ENCODE data around the gene PTPN3. TPM values are rescaled to one million over a fixed set of nuclear protein-coding genes. Genes with fewer than 3 reads are reported as not detected.

The PTPN3 gene
- total RNA-seq, 1 donor from 2014 or later, result 6.8 TPM

- Mint-ChIP-seq H3K27me3 (ENCODE audit: low read depth) (no peaks in the 10 kb centered on the region), H3K36me3 (peaks cover 6% of the 10 kb centered on the region), H3K4me3 (no peak overlapping the region), H3K9me3 (no peaks in the 10 kb centered on the region), H3K4me1 (no peaks in the 10 kb centered on the region), H3K27ac (no peak overlapping the region)
- no peak for DNase-seq (ENCODE audit: low spot score in 2 of 2, unreplicated experiment in 2 of 2)
- TF ChIP-seq, protein P1, sequence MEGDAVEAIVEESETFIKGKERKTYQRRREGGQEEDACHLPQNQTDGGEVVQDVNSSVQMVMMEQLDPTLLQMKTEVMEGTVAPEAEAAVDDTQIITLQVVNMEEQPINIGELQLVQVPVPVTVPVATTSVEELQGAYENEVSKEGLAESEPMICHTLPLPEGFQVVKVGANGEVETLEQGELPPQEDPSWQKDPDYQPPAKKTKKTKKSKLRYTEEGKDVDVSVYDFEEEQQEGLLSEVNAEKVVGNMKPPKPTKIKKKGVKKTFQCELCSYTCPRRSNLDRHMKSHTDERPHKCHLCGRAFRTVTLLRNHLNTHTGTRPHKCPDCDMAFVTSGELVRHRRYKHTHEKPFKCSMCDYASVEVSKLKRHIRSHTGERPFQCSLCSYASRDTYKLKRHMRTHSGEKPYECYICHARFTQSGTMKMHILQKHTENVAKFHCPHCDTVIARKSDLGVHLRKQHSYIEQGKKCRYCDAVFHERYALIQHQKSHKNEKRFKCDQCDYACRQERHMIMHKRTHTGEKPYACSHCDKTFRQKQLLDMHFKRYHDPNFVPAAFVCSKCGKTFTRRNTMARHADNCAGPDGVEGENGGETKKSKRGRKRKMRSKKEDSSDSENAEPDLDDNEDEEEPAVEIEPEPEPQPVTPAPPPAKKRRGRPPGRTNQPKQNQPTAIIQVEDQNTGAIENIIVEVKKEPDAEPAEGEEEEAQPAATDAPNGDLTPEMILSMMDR (IDR thresholded peaks at IDR 0.05; ENCODE audit: unreplicated experiment), result no peak
Measured at GRCh38 chr9:109403766-109404320, 94.3 kb downstream of the PTPN3 start.

- Mint-ChIP-seq H3K4me1 (no peaks in the 10 kb centered on the region), H3K36me3 (peaks cover 6% of the 10 kb centered on the region), H3K4me3 (no peak overlapping the region), H3K9me3 (no peaks in the 10 kb centered on the region), H3K27ac (no peak overlapping the region), H3K27me3 (ENCODE audit: low read depth) (no peaks in the 10 kb centered on the region)
- TF ChIP-seq, protein P1 (IDR thresholded peaks at IDR 0.05; ENCODE audit: unreplicated experiment), result no peak
- no peak for DNase-seq (ENCODE audit: low spot score in 2 of 2, unreplicated experiment in 2 of 2)
Measured at GRCh38 chr9:109403116-109403515, 95.0 kb downstream of the PTPN3 start.

- Mint-ChIP-seq H3K36me3 (peaks cover 6% of the 10 kb centered on the region), H3K27me3 (ENCODE audit: low read depth) (no peaks in the 10 kb centered on the region), H3K4me1 (no peaks in the 10 kb centered on the region), H3K9me3 (no peaks in the 10 kb centered on the region), H3K27ac (no peak overlapping the region), H3K4me3 (no peak overlapping the region)
- no peak for DNase-seq (ENCODE audit: low spot score in 2 of 2, unreplicated experiment in 2 of 2)
- TF ChIP-seq, protein P1 (IDR thresholded peaks at IDR 0.05; ENCODE audit: unreplicated experiment), result no peak
Measured at GRCh38 chr9:109401990-109402318, 96.2 kb downstream of the PTPN3 start.

GRCh38 chr9:109401169-109401989 lies 96.7 kb downstream of the PTPN3 start:
- TF ChIP-seq, protein P1 (IDR thresholded peaks at IDR 0.05; ENCODE audit: unreplicated experiment), result peak; percentile 85
- Mint-ChIP-seq H3K27ac (no peak overlapping the region), H3K27me3 (ENCODE audit: low read depth) (no peaks in the 10 kb centered on the region), H3K9me3 (no peaks in the 10 kb centered on the region), H3K4me3 (no peak overlapping the region), H3K36me3 (peaks cover 7% of the 10 kb centered on the region), H3K4me1 (no peaks in the 10 kb centered on the region)
- peak; percentile 43 to 61 for DNase-seq (ENCODE audit: low spot score in 2 of 2, unreplicated experiment in 2 of 2)

DNA sequence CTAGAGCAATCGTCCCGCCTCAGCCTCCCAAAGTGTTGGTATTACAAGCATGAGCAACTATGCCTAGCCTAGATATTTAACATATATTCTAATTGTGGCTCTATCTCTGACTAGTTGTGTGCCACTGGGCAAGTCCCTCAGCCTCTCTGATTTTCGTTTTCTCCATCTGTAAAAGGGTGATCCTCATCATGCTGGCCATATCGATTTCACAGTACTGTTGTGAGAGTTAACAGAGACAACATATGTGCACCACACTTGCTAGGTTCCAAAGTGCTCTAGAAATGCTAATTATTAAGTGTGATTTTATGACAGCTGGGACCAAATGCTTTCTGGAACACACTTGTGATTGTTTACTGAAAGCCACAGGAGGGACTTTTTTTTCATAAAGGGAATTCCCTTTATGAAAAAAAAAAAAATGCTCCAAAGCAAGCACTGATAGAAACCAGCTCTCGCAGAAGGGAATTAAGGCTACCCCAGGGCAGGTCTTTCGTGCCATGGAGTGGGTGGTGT lies 98.8 kb downstream of the PTPN3 start:
- Mint-ChIP-seq H3K27me3 (ENCODE audit: low read depth) (no peaks in the 10 kb centered on the region), H3K4me3 (no peak overlapping the region), H3K36me3 (peaks cover 7% of the 10 kb centered on the region), H3K4me1 (no peaks in the 10 kb centered on the region), H3K27ac (no peak overlapping the region), H3K9me3 (no peaks in the 10 kb centered on the region)
- no peak for DNase-seq (ENCODE audit: low spot score in 2 of 2, unreplicated experiment in 2 of 2)
- TF ChIP-seq, protein P1 (IDR thresholded peaks at IDR 0.05; ENCODE audit: unreplicated experiment), result no peak

Data from mesothelial cell of epicardium (in vitro differentiated cells).